Right lobe of liver (tissue), 6 donors: ENCODE data around the gene SEC24A. TPM values are rescaled to one million over a fixed set of nuclear protein-coding genes. Genes with fewer than 3 reads are reported as not detected.
"Not testable (repeated sequence)": the region's sequence is repeated elsewhere in the genome, so short reads cannot be mapped to it uniquely, and the experiment has no call there.

Experiments used
- ATAC-seq, 4 donors: fragments of 200-7000 bp; cut with Tn5 transposase; one replicate each; pipeline ENCODE4 v1.9.1; 2020; ENCODE audit warnings: mild to moderate bottlenecking in 4 of 4, moderate library complexity in 4 of 4
- DNase-seq, 3 donors: peaks; one replicate each; pipeline ENCODE4 v3.0.0-alpha.2; 2020
- H3K27ac ChIP-seq, 3 donors: fragments of 200-600 bp; one replicate each; pipeline ENCODE4 v1.8.0; 2022
- H3K27me3 ChIP-seq, 2 donors: fragments of 200-600 bp; one replicate each; pipeline ENCODE4 v1.8.0; 2022
- H3K36me3 ChIP-seq, 4 donors: fragments of 200-600 bp; sonication (generic) in 1 of 4; one replicate each; pipeline versions ENCODE4 v1.5.1 to v1.8.0; 2017 to 2022; ENCODE audit warnings: control low read depth in 1 of 4
- H3K4me1 ChIP-seq, 4 donors: fragments of 200-600 bp; sonication (generic) in 1 of 4; one replicate each; pipeline versions ENCODE4 v1.5.1 to v1.8.0; 2017 to 2022; ENCODE audit warnings: control low read depth in 1 of 4
- H3K4me3 ChIP-seq, 3 donors: fragments of 200-600 bp; one replicate each; pipeline ENCODE4 v1.8.0; 2022
- H3K9me3 ChIP-seq, 4 donors: fragments of 200-600 bp; sonication (generic) in 1 of 4; one replicate each; pipeline versions ENCODE4 v1.5.1 to v1.8.0; 2017 to 2022; ENCODE audit warnings: control low read depth in 1 of 4
- POLR2A ChIP-seq: fragments of 450-650 bp; IDR thresholded peaks from one replicate; pipeline ENCODE4 v1.6.1; 2017; ENCODE audit warnings: antibody characterized with exemption, mild to moderate bottlenecking
- WGBS: methylation state at CpG from one replicate; pipeline ENCODE4 v1.1.6; 2018; ENCODE audit warnings: low coverage, low lambda C conversion rate; ENCODE audit not compliant: insufficient coverage; ENCODE audit errors: missing lambda C conversion rate; 5-methylcytosine and 5-hydroxymethylcytosine counted together
- intact Hi-C, 2 donors: fragments of 100-400 bp; cut with DNase I; formaldehyde crosslinking; loops; one replicate each; pipeline versions ENCODE4 v1.11.2 to v1.14.1; 2022
- total RNA-seq, 6 experiments: library from RNA; depleted of rRNA in 2 of 6; stranded (reverse); fragments of >200 nt in 2 of 6; fragmentation: NEBNext Ultra II Directional in 3 of 6; extraction: Animal tissue kit (Norgen Biotek cat#: 25700) in 3 of 6; gene quantifications; one replicate each; pipeline versions ENCODE4 v1.1.0 to v1.2.4, GENCODE V29; 2016 to 2023
- TF ChIP-seq, protein P1 (sequence below), 4 donors: fragments of 200-600 bp in 3 of 4; fragments of 450-650 bp in 1 of 4; IDR thresholded peaks; one replicate each; pipeline versions ENCODE4 v1.5.1 to v1.8.0; 2016 to 2022; ENCODE audit warnings: antibody characterized with exemption in 4 of 4, mild to moderate bottlenecking in 2 of 4
- donor health status: DM: no; HTN: yes; CAD: no.
- donor health status: DM: no; HTN: no; CAD: no.
- donor health status: DM: no; HTN: no; CAD: no.
- donor health status: DM: no; HTN: yes; CAD: no.
- donor health status: DM: no; HTN: yes; CAD: no.

Gene SEC24A
- total RNA-seq, 6 experiments from 2014 or later: 28.4 to 45.8 (median 40.0) TPM

DNA sequence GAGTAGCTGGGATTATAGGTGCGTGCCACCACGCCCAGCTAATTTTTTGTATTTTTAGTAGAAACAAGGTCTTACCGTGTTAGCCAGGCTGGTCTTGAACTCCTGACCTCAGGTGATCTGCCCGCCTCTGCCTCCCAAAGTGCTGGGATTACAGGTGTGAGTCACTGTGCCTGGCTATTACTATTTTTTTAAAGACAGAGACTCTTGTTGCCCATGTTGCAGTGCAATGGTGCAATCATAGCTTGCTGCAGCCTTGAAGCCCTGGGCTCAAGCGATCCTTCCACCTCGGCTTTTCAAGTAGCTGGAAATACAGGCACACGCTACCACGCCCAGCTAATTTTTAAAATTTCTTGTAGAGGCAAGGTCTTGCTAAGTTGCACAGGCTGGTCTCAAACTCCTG lies 41.6 kb downstream of the SEC24A start:
- 96% methylated on average over 4 of the region's 8 CpGs for WGBS
- intact Hi-C loops, H3K4me3 ChIP-seq: not testable (repeated sequence)

DNA sequence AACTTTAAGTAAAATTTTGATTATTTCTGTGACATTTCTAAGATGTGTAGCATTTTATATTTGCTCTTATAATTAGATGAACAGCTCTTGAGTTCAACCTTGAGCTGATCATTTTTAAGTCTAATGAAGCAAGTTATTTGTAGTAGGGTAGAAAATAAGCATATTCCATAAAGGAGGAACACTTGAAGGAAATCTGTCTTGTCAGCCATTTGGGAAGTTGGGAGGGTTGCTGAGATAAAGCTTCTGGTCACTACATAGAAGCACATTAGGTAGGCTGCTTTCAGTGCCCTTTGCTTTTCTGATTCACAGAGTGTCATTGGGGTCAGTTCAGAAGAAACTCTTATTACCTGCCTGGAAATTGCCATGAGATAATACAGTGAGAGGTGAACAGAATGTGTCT lies 44.1 kb downstream of the SEC24A start:
- ATAC-seq: no peak
- peaks cover 0 to 74% (median 39%) of the 10 kb centered on the region in 4 donors for H3K36me3 ChIP-seq
- no peak overlapping the region for H3K27ac ChIP-seq
- no peaks in the 10 kb centered on the region for H3K9me3 ChIP-seq
- no peaks in the 10 kb centered on the region for H3K27me3 ChIP-seq
- intact Hi-C loops: no loop called here
- no peak for TF ChIP-seq POLR2A
- TF ChIP-seq, protein P1, sequence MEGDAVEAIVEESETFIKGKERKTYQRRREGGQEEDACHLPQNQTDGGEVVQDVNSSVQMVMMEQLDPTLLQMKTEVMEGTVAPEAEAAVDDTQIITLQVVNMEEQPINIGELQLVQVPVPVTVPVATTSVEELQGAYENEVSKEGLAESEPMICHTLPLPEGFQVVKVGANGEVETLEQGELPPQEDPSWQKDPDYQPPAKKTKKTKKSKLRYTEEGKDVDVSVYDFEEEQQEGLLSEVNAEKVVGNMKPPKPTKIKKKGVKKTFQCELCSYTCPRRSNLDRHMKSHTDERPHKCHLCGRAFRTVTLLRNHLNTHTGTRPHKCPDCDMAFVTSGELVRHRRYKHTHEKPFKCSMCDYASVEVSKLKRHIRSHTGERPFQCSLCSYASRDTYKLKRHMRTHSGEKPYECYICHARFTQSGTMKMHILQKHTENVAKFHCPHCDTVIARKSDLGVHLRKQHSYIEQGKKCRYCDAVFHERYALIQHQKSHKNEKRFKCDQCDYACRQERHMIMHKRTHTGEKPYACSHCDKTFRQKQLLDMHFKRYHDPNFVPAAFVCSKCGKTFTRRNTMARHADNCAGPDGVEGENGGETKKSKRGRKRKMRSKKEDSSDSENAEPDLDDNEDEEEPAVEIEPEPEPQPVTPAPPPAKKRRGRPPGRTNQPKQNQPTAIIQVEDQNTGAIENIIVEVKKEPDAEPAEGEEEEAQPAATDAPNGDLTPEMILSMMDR (IDR thresholded peaks at IDR 0.05): no peak
- H3K4me1 ChIP-seq: no peaks in the 10 kb centered on the region
- DNase-seq: no peak
- H3K4me3 ChIP-seq: no peak overlapping the region

More for the DNA sequence above, 41.6 kb downstream of the SEC24A start:
- DNase-seq, H3K27me3 ChIP-seq, H3K9me3 ChIP-seq, ATAC-seq, H3K27ac ChIP-seq: not testable (repeated sequence)
- peaks cover 0 to 14% (median 0%) of the 10 kb centered on the region in 4 donors for H3K4me1 ChIP-seq
- H3K36me3 ChIP-seq: peaks cover 0 to 74% (median 42%) of the 10 kb centered on the region in 4 donors

DNA sequence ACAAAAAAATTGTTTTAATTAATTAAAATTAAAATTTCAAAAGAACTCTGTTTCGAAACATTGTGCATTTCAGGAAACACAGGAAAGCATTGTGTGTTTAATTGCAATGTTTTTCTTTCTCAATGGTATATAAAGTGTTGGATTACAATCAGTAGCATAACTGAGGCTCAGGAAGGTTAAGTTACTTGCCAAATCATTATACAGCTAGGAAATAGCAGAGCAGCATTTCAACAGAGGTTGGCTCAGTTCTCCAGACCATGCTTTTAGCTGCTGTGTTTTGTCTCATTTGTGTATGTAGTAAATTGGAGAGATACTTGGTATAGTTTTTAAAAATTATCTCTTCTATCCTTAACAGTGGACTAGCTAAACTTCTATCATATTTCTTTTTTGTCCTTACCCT lies 59.7 kb downstream of the SEC24A start:
- no peak for ATAC-seq
- peaks cover 0 to 90% (median 54%) of the 10 kb centered on the region in 4 donors for H3K36me3 ChIP-seq

DNA sequence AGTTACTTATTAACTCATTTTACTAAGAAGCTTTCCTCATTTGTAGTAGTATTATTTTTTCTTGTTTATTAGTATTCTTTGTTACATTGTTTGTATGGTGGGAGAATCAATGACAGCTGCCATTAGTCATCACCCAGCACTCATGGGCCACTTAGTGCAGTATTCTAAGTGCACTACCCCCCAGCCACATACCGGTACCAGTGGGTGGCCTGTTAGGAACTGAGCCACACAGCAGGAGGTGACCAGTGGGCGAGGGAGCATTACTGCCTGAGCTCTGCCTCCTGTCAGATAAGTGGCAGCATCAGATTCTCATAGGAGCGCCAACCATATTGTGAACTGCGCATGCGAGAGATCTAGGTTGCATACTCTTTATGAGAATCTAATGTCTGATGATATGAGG lies 65.5 kb downstream of the SEC24A start:
- no peak overlapping the region for H3K4me3 ChIP-seq
- TF ChIP-seq POLR2A: no peak
- TF ChIP-seq, protein P1 (IDR thresholded peaks at IDR 0.05): no peak
- DNase-seq (no peak), ATAC-seq (no peak)
- intact Hi-C loops: no loop called here
- H3K9me3 ChIP-seq: no peaks in the 10 kb centered on the region
- no peaks in the 10 kb centered on the region for H3K27me3 ChIP-seq
- no peaks in the 10 kb centered on the region for H3K4me1 ChIP-seq
- no peak overlapping the region for H3K27ac ChIP-seq
- peaks cover 0 to 89% (median 41%) of the 10 kb centered on the region in 4 donors for H3K36me3 ChIP-seq
- WGBS: 100% methylated on average over 2 of the region's 5 CpGs

More for the DNA sequence above, 59.7 kb downstream of the SEC24A start:
- 91% methylated on average over 1 of the region's 1 CpG for WGBS
- intact Hi-C loops: no loop called here
- DNase-seq: no peak
- TF ChIP-seq POLR2A: no peak
- TF ChIP-seq, protein P1 (IDR thresholded peaks at IDR 0.05): no peak
- no peaks in the 10 kb centered on the region for H3K27me3 ChIP-seq
- H3K27ac ChIP-seq: no peak overlapping the region
- no peaks in the 10 kb centered on the region for H3K9me3 ChIP-seq
- H3K4me3 ChIP-seq: no peak overlapping the region
- no peaks in the 10 kb centered on the region for H3K4me1 ChIP-seq

DNA sequence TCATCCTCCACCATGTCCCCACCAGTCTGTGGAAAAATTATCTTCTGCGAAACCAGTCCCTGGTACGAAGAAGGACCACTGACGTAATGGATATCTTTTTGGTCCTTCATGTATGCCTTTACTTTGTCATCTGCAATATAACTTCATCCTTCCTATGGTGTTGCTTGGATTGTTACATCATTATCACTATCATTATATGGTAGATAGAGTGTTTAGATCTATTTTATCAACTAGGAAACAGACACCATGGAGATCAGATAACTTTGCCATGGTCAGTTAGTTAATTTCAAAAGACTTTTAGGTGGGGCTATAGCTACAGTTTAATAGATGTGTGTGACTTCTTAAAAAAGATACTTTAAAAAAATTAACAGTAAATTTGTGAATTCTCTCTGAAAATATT lies 66.0 kb downstream of the SEC24A start:
- Histone ChIP-seq H3K4me1 (no peaks in the 10 kb centered on the region), H3K27ac (no peak overlapping the region), H3K4me3 (no peak overlapping the region), H3K27me3 (no peaks in the 10 kb centered on the region), H3K9me3 (no peaks in the 10 kb centered on the region), H3K36me3 (peaks cover 0 to 89% (median 39%) of the 10 kb centered on the region in 4 donors)
- intact Hi-C loops: no loop called here
- WGBS: 97% methylated on average over 3 of the region's 3 CpGs
- TF ChIP-seq, protein P1 (IDR thresholded peaks at IDR 0.05): no peak
- no peak for TF ChIP-seq POLR2A
- DNase-seq (no peak), ATAC-seq (no peak)

DNA sequence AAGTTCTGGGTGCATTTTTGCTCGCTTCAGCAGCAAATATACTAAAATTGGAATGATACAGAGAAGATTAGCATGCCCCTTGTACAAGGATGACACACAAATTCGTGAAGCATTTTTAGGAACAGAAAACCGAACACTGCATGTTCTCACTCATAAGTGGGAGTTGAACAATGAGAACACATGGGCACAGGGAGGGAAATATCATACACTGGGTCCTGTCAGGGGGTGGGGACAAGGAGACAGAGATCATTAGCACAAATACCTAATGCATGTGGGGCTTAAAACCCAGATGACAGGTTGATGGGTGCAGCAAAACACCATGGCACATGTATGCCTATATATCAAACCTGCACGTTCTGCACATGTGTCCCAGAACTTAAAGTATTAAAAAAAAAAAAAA lies 66.9 kb downstream of the SEC24A start:
- H3K4me1 ChIP-seq, H3K4me3 ChIP-seq, H3K27ac ChIP-seq, intact Hi-C loops, H3K27me3 ChIP-seq, ATAC-seq, DNase-seq, H3K9me3 ChIP-seq: not testable (repeated sequence)
- peaks cover 0 to 88% (median 38%) of the 10 kb centered on the region in 4 donors for H3K36me3 ChIP-seq
- 96% methylated on average over 4 of the region's 4 CpGs for WGBS
